HUES48 (cell line): ENCODE measurements around the gene NUBP2.
"Not testable (repeated sequence)": the region's sequence is repeated elsewhere in the genome, so short reads cannot be mapped to it uniquely, and the experiment has no call there.

Experiments
- H3K27ac ChIP-seq: one replicate; pipeline ENCODE4 v1.7.0; 2013; ENCODE audit warnings: low read depth, low read length, inconsistent platforms
- H3K27me3 ChIP-seq: 2 replicates; pipeline ENCODE4 v1.6.1; 2013; ENCODE audit warnings: mild to moderate bottlenecking, low read length; ENCODE audit not compliant: control insufficient read depth, insufficient read depth
- H3K36me3 ChIP-seq: 2 replicates; pipeline ENCODE4 v1.6.1; 2013; ENCODE audit warnings: low read length; ENCODE audit not compliant: control insufficient read depth, insufficient read depth
- H3K4me1 ChIP-seq: 2 replicates; pipeline ENCODE4 v1.6.1; 2013; ENCODE audit warnings: mild to moderate bottlenecking, low read length; ENCODE audit not compliant: control insufficient read depth, insufficient read depth
- H3K4me3 ChIP-seq: 2 replicates; pipeline ENCODE4 v1.5.1; 2013; ENCODE audit warnings: mild to moderate bottlenecking, low read depth, low read length
- H3K9ac ChIP-seq: 2 replicates; pipeline ENCODE4 v1.6.1; 2013; ENCODE audit warnings: mild to moderate bottlenecking, low read depth, low read length, moderate library complexity
- H3K9me3 ChIP-seq: 2 replicates; pipeline ENCODE4 v1.6.1; 2013; ENCODE audit warnings: low read length; ENCODE audit not compliant: control insufficient read depth, insufficient read depth

The NUBP2 gene

DNA sequence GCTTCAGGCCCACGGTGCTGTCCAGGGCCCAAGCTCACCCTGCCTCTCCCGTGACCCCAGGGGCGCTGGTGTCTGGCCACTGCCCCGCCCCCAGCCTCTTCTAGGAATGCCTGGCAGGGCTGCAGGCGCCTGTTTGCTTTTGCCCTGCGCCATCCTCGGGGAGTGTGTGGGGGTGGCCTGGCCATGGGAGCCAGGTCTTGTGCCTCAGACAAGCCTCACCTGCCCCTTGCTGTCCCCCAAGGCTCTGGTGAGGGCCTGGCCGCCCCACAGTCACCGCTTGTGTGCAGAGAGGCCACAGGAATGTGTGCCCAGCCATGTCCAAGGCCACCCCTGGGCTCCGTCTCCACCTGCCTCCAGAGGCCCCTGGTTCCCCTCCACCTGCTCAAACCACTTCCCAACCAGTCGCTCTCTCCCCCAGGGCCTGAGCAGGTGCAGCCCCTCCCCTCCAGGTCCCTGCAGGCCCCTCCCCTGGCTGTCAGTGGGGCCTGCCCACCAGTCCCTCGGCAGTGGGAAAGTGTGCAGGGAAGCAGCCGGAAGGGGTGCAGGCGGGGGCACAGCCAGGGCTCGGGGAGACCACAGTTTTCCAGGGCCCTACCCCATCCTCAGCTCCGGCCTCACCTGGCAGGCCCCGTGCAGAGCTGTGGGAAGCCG lies 11.6 kb downstream of the NUBP2 start:
- Histone ChIP-seq H3K36me3 (no peaks in the 10 kb centered on the region), H3K27me3 (no peaks in the 10 kb centered on the region), H3K27ac (no peak overlapping the region), H3K4me1 (no peaks in the 10 kb centered on the region), H3K9ac (no peak overlapping the region), H3K4me3 (no peak overlapping the region), H3K9me3 (peaks cover 12% of the 10 kb centered on the region; the same call in 1 of the 2 replicates)

GRCh38 chr16:1794908-1795666 lies 12.3 kb downstream of the NUBP2 start:
- H3K9me3 ChIP-seq, result peaks cover 12% of the 10 kb centered on the region; the same call in 1 of the 2 replicates
- H3K27me3 ChIP-seq, result no peaks in the 10 kb centered on the region
- no peak overlapping the region for H3K27ac ChIP-seq
- no peak overlapping the region for H3K9ac ChIP-seq
- no peaks in the 10 kb centered on the region for H3K36me3 ChIP-seq
- H3K4me1 ChIP-seq, result no peaks in the 10 kb centered on the region
- no peak overlapping the region for H3K4me3 ChIP-seq

DNA sequence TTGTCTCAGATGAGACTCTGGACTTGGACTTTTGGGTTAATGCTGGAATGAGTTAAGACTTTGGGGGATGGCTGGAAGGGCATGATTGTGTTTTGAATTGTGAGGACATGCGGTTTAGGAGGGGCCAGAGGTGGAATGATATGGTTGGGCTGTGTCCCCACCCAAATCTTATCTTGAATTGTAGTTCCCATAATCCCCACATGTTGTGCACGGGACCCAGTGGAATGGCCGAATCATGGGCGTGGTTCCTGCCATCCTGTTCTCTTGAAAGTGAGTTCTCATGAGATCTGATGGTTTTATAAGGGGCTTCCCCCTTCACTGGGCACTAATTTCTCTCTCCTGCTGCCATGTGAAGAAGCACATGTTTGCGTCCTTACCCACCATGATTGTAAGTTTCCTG lies 16.5 kb downstream of the NUBP2 start:
- peaks cover 23% of the 10 kb centered on the region for H3K9me3 ChIP-seq
- not testable (repeated sequence) for H3K4me1 ChIP-seq, H3K4me3 ChIP-seq, H3K27me3 ChIP-seq, H3K27ac ChIP-seq, H3K9ac ChIP-seq, H3K36me3 ChIP-seq

DNA sequence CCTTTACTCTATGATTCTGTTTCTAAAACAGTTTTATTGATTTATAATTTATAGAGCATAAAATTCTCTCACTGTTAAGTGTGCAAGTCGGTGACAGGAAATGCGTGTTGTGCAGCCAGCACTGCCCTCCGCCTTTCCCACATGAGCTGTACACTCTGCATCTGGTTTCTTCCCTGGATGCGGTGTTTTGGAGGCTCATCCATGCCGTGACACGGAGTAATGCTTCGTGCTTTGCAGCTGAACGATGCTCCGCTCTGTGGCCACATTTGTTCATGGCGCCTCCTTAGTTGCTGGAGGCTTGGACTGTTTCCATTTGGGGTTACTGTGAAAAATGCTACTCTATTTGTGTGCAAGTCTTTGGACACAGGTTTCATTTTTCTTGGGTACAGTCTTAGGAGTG lies 17.9 kb downstream of the NUBP2 start:
- Histone ChIP-seq H3K9ac (no peak overlapping the region), H3K4me3 (no peak overlapping the region), H3K4me1 (no peaks in the 10 kb centered on the region), H3K27ac (no peak overlapping the region), H3K9me3 (peaks cover 23% of the 10 kb centered on the region), H3K27me3 (no peaks in the 10 kb centered on the region), H3K36me3 (no peaks in the 10 kb centered on the region)

- no peak overlapping the region for H3K9ac ChIP-seq
- H3K4me1 ChIP-seq, result no peaks in the 10 kb centered on the region
- H3K9me3 ChIP-seq, result no peaks in the 10 kb centered on the region; the same call in 1 of the 2 replicates
- H3K27ac ChIP-seq, result no peak overlapping the region
- H3K4me3 ChIP-seq, result no peak overlapping the region
- H3K27me3 ChIP-seq, result no peaks in the 10 kb centered on the region
- H3K36me3 ChIP-seq, result peaks cover 12% of the 10 kb centered on the region
These were observed 24.9 kb downstream of the NUBP2 start for GRCh38 chr16:1807626-1808025.

GRCh38 chr16:1808691-1809090 lies 25.9 kb downstream of the NUBP2 start:
- Histone ChIP-seq H3K4me1 (no peaks in the 10 kb centered on the region), H3K27ac (no peak overlapping the region)

GRCh38 chr16:1809281-1809801 lies 26.6 kb downstream of the NUBP2 start:
- Histone ChIP-seq H3K27ac (no peak overlapping the region), H3K9me3 (no peaks in the 10 kb centered on the region), H3K4me1 (no peaks in the 10 kb centered on the region), H3K4me3 (no peak overlapping the region), H3K27me3 (no peaks in the 10 kb centered on the region), H3K9ac (no peak overlapping the region), H3K36me3 (peaks cover 12% of the 10 kb centered on the region)

More at GRCh38 chr16:1808691-1809090, 25.9 kb downstream of the NUBP2 start:
- Histone ChIP-seq H3K27me3 (no peaks in the 10 kb centered on the region), H3K9ac (no peak overlapping the region), H3K9me3 (no peaks in the 10 kb centered on the region; the same call in 1 of the 2 replicates), H3K4me3 (no peak overlapping the region), H3K36me3 (peaks cover 12% of the 10 kb centered on the region)

DNA sequence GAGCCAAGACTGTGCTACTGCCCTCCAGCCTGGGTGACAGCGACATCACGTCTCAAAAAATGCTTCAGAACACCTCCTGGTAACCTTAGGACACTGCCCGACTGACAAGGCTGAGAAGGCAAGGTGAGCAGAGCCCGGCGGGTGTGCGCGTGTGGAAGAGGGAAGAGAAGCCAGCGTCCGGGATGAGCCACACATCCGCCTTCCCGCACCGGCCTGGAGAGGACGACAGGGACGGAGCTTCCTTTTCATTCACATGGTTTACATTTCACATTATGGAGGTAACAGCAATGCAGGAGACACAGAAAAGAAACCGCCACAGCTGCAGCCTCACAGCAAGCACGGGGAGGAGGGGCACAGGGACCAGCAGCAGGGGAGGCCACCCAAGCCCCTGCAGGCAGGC lies 27.3 kb downstream of the NUBP2 start:
- Histone ChIP-seq H3K36me3 (peaks cover 13% of the 10 kb centered on the region), H3K4me1 (no peaks in the 10 kb centered on the region), H3K9ac (no peak overlapping the region), H3K27me3 (no peaks in the 10 kb centered on the region), H3K4me3 (no peak overlapping the region), H3K27ac (no peak overlapping the region), H3K9me3 (no peaks in the 10 kb centered on the region)

- Histone ChIP-seq H3K9me3 (no peaks in the 10 kb centered on the region), H3K4me1 (no peaks in the 10 kb centered on the region), H3K4me3 (no peak overlapping the region), H3K36me3 (peaks cover 17% of the 10 kb centered on the region), H3K27me3 (no peaks in the 10 kb centered on the region), H3K9ac (no peak overlapping the region), H3K27ac (no peak overlapping the region)
These were observed 27.8 kb downstream of the NUBP2 start for GRCh38 chr16:1810536-1810935.

- Histone ChIP-seq H3K9ac (no peak overlapping the region), H3K27me3 (no peaks in the 10 kb centered on the region), H3K36me3 (peaks cover 25% of the 10 kb centered on the region), H3K4me3 (no peak overlapping the region), H3K27ac (no peak overlapping the region), H3K9me3 (no peaks in the 10 kb centered on the region), H3K4me1 (no peaks in the 10 kb centered on the region)
These were observed 30.0 kb downstream of the NUBP2 start for GRCh38 chr16:1812732-1813163.

DNA sequence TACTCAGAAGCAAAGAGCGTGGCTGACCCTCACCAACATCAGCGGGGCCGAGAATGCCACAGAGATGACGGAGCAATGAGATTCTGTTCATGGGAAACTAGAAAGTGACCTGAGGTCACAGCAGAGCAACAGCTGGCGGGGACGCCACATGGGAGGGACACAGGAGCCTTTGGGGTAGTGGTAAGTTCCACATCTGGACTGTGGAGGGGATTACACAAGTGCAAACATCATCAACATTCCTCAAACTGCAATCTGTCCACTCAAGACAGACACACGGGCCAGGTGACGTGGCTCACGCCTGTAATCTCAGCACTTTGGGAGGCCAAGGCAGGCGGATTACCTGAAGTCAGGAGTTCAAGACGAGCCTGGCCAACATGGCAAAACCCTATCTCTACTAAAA lies 32.7 kb downstream of the NUBP2 start:
- Histone ChIP-seq H3K9me3 (no peaks in the 10 kb centered on the region), H3K4me3 (no peak overlapping the region), H3K36me3 (peaks cover 17% of the 10 kb centered on the region; the same call in 1 of the 2 replicates), H3K27me3 (no peaks in the 10 kb centered on the region), H3K9ac (no peak overlapping the region), H3K27ac (no peak overlapping the region), H3K4me1 (no peaks in the 10 kb centered on the region)
